RWPE2 (cell line): Measurements from ENCODE around the gene SSBP3.

Experiments
- ATAC-seq: fragments of 200-7000 bp; cut with Tn5 transposase; 3 replicates; pipeline ENCODE4 v1.9.1; 2021; ENCODE audit warnings: low read depth
- DNase-seq: peaks from one replicate; pipeline ENCODE4 v3.0.0-alpha.2; 2020; ENCODE audit warnings: low spot score
- H3K27ac ChIP-seq: fragments of 450-650 bp; 2 replicates; pipeline ENCODE4 v1.5.1; 2017; ENCODE audit warnings: mild to moderate bottlenecking; ENCODE audit not compliant: poor library complexity, severe bottlenecking
- H3K27me3 ChIP-seq: fragments of 250-450 bp; sonication (Bioruptor Pico); 2 replicates; pipeline ENCODE4 v1.5.1; 2021; ENCODE audit warnings: mild to moderate bottlenecking, moderate library complexity; ENCODE audit not compliant: insufficient read depth, poor library complexity, severe bottlenecking
- H3K36me3 ChIP-seq: fragments of 250-450 bp; sonication (Bioruptor Pico); 2 replicates; pipeline ENCODE4 v1.5.1; 2020; ENCODE audit warnings: low read depth, mild to moderate bottlenecking, moderate library complexity
- H3K4me1 ChIP-seq: fragments of 250-450 bp; sonication (Bioruptor Pico); 2 replicates; pipeline ENCODE4 v1.5.1; 2021; ENCODE audit warnings: mild to moderate bottlenecking, moderate library complexity; ENCODE audit not compliant: insufficient read depth, poor library complexity, severe bottlenecking
- H3K4me3 ChIP-seq: fragments of 250-450 bp; sonication (Bioruptor Pico); 2 replicates; pipeline ENCODE4 v1.5.1; 2021; ENCODE audit warnings: mild to moderate bottlenecking, moderate library complexity; ENCODE audit not compliant: severe bottlenecking
- H3K9me3 ChIP-seq: fragments of 250-450 bp; sonication (Bioruptor Pico); 2 replicates; pipeline ENCODE4 v1.5.1; 2021; ENCODE audit warnings: mild to moderate bottlenecking, moderate library complexity; ENCODE audit not compliant: severe bottlenecking
- CTCF ChIP-seq: fragments of 450-650 bp; IDR thresholded peaks from one replicate; pipeline ENCODE4 v1.5.1; 2017; ENCODE audit warnings: mild to moderate bottlenecking, moderate library complexity; ENCODE audit not compliant: poor library complexity, severe bottlenecking

The SSBP3 gene

GRCh38 chr1:54302951-54303843 is 103.0 kb downstream of the SSBP3 start:
- H3K27ac ChIP-seq, result no peak overlapping the region
- ATAC-seq (no peak), DNase-seq (no peak)

GRCh38 chr1:54302549-54302948 is 103.6 kb downstream of the SSBP3 start:
- Histone ChIP-seq H3K36me3 (no peaks in the 10 kb centered on the region), H3K27me3 (no peaks in the 10 kb centered on the region), H3K4me3 (no peak overlapping the region), H3K27ac (no peak overlapping the region), H3K4me1 (no peaks in the 10 kb centered on the region), H3K9me3 (no peaks in the 10 kb centered on the region)
- DNase-seq (no peak), ATAC-seq (no peak)
- TF ChIP-seq CTCF, result no peak

More at GRCh38 chr1:54302951-54303843, 103.0 kb downstream of the SSBP3 start:
- TF ChIP-seq CTCF, result no peak
- H3K4me1 ChIP-seq, result no peaks in the 10 kb centered on the region
- no peaks in the 10 kb centered on the region for H3K36me3 ChIP-seq
- H3K27me3 ChIP-seq, result no peaks in the 10 kb centered on the region
- no peak overlapping the region for H3K4me3 ChIP-seq
- H3K9me3 ChIP-seq, result no peaks in the 10 kb centered on the region

GRCh38 chr1:54301497-54301896 is 104.7 kb downstream of the SSBP3 start:
- H3K27me3 ChIP-seq, result no peaks in the 10 kb centered on the region
- no peak for ATAC-seq
- H3K4me1 ChIP-seq, result no peaks in the 10 kb centered on the region

GRCh38 chr1:54300401-54300800 is 105.8 kb downstream of the SSBP3 start:
- H3K27me3 ChIP-seq, result no peaks in the 10 kb centered on the region
- no peak for DNase-seq
- no peak for ATAC-seq
- no peaks in the 10 kb centered on the region for H3K9me3 ChIP-seq
- H3K27ac ChIP-seq, result no peak overlapping the region
- TF ChIP-seq CTCF, result no peak
- H3K36me3 ChIP-seq, result no peaks in the 10 kb centered on the region
- H3K4me3 ChIP-seq, result no peak overlapping the region
- H3K4me1 ChIP-seq, result no peaks in the 10 kb centered on the region

More at GRCh38 chr1:54301497-54301896, 104.7 kb downstream of the SSBP3 start:
- H3K4me3 ChIP-seq, result no peak overlapping the region
- no peaks in the 10 kb centered on the region for H3K9me3 ChIP-seq
- no peak for TF ChIP-seq CTCF
- DNase-seq, result no peak
- H3K27ac ChIP-seq, result no peak overlapping the region
- H3K36me3 ChIP-seq, result no peaks in the 10 kb centered on the region

GRCh38 chr1:54299037-54299436 is 107.2 kb downstream of the SSBP3 start:
- no peaks in the 10 kb centered on the region for H3K9me3 ChIP-seq
- no peaks in the 10 kb centered on the region for H3K4me1 ChIP-seq
- no peaks in the 10 kb centered on the region for H3K36me3 ChIP-seq
- H3K4me3 ChIP-seq, result no peak overlapping the region
- H3K27ac ChIP-seq, result no peak overlapping the region
- no peak for TF ChIP-seq CTCF
- ATAC-seq (no peak), DNase-seq (no peak)
- H3K27me3 ChIP-seq, result no peaks in the 10 kb centered on the region
